GM12873 (cell line): ENCODE data around the gene ITGB2.

Source experiments
- TF ChIP-seq, protein P1 (sequence below): IDR thresholded peaks from 2 replicates; pipeline ENCODE4 v1.5.1; 2012; ENCODE audit warnings: low read depth, mild to moderate bottlenecking, moderate library complexity, low read length, control low read depth; ENCODE audit not compliant: insufficient read depth; ENCODE audit errors: missing control alignments

ITGB2 gene

DNA sequence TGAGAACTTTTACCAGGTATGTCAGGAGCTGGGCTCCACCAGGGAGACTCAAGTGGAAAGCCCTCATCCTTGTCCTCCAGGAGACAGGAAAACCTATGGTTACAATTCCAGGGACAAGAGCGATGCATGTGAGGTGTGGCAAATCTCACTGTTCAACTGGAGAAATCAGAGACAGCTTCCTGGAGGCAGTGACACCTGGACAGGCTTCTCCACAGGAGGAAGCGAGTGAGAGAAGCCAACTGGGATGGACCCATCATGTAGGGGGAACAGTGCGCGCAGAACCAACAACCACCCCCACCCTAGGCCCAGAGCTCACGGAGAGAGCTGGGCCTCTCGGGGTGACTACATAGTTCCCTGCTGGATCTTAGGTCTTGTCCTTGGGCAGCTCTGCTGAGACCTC lies 13.6 kb upstream of the ITGB2 start:
- TF ChIP-seq, protein P1, sequence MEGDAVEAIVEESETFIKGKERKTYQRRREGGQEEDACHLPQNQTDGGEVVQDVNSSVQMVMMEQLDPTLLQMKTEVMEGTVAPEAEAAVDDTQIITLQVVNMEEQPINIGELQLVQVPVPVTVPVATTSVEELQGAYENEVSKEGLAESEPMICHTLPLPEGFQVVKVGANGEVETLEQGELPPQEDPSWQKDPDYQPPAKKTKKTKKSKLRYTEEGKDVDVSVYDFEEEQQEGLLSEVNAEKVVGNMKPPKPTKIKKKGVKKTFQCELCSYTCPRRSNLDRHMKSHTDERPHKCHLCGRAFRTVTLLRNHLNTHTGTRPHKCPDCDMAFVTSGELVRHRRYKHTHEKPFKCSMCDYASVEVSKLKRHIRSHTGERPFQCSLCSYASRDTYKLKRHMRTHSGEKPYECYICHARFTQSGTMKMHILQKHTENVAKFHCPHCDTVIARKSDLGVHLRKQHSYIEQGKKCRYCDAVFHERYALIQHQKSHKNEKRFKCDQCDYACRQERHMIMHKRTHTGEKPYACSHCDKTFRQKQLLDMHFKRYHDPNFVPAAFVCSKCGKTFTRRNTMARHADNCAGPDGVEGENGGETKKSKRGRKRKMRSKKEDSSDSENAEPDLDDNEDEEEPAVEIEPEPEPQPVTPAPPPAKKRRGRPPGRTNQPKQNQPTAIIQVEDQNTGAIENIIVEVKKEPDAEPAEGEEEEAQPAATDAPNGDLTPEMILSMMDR: no peak

DNA sequence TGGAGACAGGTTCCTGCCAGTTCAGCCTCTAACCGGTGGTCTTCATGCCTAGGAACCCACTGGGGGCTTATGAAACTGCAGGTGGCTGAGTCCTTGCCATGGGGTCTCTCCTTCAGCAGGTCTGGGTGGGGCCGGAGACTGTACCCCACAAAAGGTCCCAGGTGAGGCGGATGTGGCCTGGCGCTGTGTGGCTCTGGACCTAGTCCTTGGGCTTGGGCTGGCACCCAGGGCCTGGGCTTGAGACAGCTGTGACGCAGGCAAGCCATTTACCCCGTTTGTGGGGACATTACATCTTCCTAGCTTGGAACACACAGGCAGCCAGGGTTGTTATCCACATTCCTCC lies 13.2 kb upstream of the ITGB2 start:
- TF ChIP-seq, protein P1: no peak

- TF ChIP-seq, protein P1: no peak
Observed at GRCh38 chr21:44933199-44933917, 12.7 kb upstream of the ITGB2 start.

- TF ChIP-seq, protein P1: peak; percentile 61
Observed at GRCh38 chr21:44932408-44933181, 11.9 kb upstream of the ITGB2 start.

DNA sequence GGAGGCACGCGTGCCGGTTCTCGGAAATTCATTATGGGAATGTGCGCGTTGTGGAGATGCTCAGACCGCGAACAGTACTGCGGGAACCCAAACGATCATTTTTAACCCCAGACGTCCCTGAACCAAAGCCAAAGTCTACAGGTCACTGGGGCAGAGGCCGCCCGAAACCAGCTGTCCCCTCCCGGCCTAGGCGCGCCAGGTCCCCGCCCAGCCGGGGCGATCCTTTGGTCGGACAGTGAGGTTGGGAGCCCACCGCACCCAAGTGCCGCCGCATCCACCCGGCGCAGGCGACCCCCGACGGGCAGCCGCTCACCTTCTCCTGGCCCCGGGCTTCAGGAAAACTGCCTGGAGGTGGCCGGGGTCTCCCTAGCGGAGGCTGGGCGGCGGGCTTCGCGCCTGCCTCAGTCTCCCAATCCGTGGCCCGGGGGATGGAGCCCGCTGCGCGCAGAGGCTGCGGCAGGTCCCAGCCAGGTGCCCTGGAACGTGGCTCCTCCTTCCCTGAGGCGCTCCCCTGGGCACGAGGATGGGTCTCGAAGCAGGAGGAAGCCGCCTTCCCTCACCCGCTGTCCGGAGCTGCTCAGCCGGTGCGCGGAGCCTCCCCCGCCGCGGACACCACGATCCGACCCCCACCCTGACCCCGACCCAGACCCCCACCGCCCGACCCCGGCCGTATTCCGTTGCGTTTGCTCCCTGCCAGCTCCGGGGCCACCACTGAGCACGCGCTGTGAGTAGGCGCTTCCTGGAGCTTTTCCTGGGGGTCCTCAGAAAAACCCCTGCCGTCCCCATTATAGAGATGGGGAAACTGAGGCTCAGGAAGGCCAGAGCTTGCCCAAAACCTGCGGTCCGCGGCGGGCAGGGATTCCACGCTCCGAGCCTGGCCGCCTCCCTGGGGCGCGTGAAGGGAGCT lies 11.1 kb upstream of the ITGB2 start:
- TF ChIP-seq, protein P1: no peak

- TF ChIP-seq, protein P1: no peak
Observed at GRCh38 chr21:44931137-44931500, 10.4 kb upstream of the ITGB2 start.

DNA sequence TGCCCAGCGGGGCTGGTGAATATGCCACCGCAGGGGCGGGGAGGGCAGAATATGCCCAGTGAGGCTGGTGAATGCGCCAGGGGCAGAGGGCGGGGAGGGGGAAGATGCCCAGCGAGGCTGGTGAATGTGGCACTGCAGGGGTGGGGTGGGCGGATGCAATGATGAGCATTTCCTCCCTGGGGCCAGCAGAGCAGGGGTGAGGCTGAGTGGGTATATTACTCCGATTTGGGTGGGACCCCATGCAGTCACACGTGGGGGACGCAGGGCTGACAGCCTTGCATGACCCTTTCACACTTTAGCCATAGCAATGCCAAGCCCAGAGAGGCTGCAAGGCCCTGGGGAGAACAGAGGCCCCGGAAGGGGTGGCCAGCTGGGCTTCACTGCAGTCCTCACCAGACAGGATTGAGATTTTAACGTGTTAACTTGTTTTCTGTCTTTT lies 9.9 kb upstream of the ITGB2 start:
- TF ChIP-seq, protein P1: no peak
